ENCODE results near the gene C4B.
"Not testable (repeated sequence)": the region's sequence is repeated elsewhere in the genome, so short reads cannot be mapped to it uniquely, and the experiment has no call there.

Gene C4B

GRCh38 chr6:32056254-32056653 lies 41.7 kb downstream of the C4B start:
- DNase-seq: no peak

GRCh38 chr6:32057966-32058365 lies 43.4 kb downstream of the C4B start:
- no peak for DNase-seq

DNA sequence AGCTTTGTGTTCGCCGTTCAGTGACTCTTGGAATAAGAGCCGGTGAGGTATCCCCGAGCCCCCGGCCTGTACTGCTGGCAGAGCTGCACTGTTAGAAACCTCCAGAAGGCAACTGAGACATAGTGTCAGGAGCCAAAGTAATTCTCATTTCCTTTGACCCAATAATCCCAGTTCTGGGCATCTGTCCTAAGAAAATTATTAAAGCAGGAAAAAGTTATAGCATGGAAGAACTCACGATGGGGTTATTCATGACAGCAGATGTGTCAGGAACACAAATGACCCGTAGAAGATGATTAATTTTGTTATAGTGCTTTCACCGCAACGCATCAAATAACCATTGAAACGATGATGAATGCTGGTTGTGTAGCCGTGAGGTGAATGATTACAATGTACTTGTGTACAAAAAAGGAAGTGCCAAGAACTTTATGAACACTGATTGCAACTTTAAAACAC lies 43.9 kb downstream of the C4B start:
- no peak for DNase-seq

GRCh38 chr6:32060966-32061655 lies 46.5 kb downstream of the C4B start:
- no peak for DNase-seq

GRCh38 chr6:32064706-32065105 lies 50.1 kb downstream of the C4B start:
- DNase-seq: no peak

- not testable (repeated sequence) for DNase-seq
Measured at GRCh38 chr6:32067521-32067920, 52.9 kb downstream of the C4B start.

GRCh38 chr6:32068315-32068714 lies 53.7 kb downstream of the C4B start:
- DNase-seq: not testable (repeated sequence)

DNA sequence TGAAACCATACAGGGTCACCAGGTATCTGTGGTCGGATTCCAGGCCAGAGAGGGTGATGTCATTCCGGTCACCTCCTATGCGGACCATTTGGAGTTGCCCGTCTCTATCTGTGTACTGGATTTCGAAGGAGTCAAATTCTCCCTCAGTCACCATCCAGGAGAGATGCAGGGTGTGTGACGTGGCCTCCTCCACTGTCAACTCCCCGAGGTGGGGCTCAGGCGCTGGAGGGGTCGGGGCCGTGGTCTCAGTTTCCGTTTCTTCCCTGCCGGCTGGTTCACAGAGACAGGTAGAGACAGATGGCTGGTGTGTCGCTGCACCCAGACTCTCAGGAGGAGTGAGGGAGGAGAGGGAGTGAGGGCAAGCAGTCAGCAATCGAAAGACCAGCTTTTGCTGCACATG lies 54.3 kb downstream of the C4B start:
- DNase-seq: no peak

DNA sequence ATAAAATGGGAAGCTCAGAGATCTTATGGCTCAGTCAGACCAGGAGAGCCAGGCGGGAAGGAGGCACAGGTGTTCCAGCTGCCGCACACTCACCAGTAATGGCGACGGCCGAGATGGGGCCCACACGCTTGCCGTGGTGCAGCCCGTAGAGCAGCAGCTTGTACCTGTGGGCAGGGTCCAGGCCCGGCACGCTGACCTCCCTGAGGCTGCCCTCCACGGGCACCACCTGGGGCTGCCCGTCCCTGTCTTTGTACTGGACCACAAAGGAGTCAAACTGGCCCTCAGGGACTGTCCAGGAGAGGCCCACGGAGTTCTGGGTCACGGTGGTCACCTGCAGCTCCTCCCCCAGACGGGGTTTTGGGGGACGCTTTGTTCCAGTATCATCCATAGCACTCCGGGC lies 54.9 kb downstream of the C4B start:
- DNase-seq: no peak

GRCh38 chr6:32069878-32070515 lies 55.4 kb downstream of the C4B start:
- no peak for DNase-seq

- DNase-seq: no peak
Measured at GRCh38 chr6:32070814-32071543, 56.4 kb downstream of the C4B start.

DNA sequence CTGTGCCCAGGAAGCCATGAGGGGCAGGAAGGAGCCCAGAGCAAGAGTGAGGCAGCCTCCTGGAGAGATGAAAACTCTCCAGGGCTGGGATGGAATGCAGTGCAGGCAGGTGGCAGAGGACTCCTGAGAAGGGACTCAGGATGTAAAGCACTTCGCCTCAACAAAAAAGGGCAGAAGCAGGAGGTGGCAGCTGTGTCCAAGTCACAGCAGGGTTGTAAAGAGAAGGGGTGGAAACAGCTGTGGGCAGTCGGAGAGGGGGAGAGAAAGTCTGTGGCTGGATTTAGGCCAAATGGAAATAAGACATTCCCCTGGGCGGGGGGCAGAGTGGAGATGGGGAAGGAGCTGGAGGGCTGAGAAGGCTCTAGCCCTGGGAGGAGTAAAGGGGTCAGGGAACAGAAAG lies 58.5 kb downstream of the C4B start:
- no peak for DNase-seq

DNA sequence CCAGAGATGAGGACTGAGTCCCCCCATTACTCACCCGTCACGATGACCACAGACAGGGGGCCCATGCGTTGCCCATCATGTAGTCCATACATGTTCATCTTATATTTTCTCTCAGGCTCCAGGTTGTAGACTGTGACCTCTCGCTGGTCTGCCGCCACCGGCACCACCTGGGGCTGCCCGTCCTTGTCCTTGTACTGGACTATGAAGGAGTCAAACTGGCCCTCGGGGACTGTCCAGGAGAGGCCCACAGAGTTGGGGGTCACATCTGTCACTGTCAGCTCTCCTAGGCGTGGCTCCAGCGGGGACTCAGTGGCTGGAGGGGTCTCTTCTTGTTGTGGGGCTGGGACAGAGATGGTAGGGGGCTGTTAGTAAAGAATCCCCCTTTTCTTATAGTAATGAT lies 59.0 kb downstream of the C4B start:
- no peak for DNase-seq

- DNase-seq: no peak
Measured at GRCh38 chr6:32074996-32075532, 60.5 kb downstream of the C4B start.

- no peak for DNase-seq
Measured at GRCh38 chr6:32075781-32076180, 61.2 kb downstream of the C4B start.

GRCh38 chr6:32076321-32076809 lies 61.8 kb downstream of the C4B start:
- DNase-seq: no peak

DNA sequence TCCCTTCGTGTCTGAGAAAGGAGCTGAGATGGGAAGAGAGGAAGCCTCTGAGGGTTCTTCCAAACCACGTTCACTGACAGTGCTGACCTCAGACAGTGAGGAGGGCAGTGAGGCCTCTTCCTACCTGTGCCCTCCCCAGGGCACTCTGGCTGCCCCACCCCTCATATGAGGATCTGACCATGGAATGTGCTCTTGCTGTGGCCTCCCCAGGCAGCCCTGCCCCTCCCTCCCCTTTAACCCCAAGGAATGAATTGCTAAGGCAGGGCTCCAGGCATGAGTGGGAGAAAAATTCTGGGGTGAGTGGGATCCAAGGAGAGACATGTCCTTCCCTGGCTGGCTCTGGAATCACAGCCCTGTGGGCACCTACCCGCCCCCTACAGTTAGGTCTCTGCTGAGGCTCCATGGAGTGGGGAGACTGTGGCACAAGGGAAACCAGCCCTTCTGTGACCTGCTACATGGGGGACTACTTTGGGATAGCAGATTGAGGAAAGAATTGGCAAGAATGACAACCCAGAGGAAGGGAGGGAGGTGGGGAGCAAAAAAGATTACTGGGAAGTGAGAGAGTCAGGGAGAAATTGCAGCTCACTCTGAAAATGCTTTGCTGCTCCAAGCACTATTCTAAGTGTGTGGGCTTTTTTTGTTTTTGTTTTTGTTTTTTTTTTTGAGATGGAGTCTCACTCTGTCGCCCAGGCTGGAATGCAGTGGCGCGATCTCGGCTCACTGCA lies 65.1 kb downstream of the C4B start:
- DNase-seq: no peak

GRCh38 chr6:32081168-32081990 lies 66.8 kb downstream of the C4B start:
- no peak for DNase-seq

DNA sequence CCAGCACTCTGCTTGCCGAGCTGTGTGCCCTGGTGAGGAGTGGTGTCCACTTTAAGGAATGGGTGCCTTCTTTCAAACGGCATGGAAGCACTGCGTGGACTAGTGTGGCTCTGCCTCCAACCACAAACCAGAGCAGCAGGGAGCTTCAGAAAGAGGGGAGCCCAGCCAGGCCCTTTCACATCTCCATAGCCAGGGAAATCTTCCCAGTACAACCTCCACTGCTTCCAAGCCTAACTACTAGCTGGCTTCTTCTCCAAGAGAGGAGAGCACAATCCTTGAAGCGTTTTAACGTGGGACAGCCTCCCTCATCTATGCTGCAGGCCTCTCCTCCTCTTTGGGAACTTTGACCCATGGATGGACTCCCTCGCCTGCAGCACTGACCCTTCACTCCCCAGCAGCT lies 67.9 kb downstream of the C4B start:
- DNase-seq: no peak

DNA sequence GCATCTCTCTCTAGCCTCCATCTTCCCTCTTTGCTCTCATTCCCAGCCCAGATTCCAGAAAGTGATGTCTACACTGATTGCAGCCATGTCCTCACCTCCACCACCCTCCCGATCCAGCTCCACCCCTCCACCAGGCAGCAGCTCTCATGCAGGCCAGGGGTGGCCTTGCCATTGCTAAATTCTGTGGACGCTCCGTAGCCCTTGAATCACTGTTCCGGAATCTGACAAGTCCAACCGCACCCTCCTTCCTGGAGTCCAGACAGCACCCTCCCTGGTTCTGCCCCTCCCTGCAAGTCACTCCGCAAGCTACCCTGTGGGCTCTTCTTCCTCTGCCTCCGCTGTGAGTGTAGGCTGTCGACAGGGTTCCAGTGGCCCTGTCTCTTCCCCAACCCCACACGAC lies 68.3 kb downstream of the C4B start:
- DNase-seq: no peak

DNA sequence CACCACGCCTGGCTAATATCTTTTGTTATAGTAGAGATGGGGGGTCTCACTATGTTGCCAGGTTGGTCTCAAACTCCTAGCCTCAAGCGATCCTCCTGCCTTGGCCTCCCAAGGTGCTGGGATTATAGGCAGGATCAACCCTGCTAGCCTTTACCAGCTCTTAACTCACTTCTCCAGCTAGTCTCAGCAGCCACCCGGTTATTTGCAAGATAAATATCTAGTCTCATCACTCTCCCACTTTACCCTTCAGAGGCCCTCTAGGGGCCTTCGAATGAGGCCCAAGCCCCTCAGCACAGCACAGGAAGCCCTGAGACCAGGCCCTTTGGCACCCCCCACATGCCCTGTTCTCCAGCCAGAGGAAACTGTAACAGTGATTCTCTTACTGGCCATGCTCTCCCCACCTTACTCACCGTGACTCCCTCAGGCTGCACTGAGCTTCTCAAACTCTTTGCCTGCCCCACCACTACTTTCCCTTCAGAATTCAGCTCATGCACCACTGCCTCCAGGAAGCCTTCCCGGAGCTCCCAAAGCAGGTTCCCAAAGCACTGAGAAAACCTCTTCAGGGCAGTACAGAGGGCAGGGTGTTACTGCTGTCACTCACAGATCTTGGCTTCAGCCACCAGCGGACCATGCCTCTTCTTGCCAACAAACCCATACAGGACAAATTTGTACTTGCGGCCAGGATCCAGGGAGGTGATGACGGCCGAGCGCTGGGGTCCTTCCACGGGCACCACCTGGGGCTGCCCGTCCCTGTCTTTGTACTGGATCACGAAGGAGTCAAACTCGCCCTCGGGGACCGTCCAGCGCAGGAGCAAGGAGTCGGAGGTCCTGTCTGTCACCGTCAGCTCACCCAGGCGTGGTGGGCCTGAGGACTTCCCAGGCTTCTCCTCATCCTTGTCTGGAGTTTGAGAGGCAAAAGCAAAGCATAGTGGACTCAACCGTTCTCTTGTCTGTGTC lies 69.5 kb downstream of the C4B start:
- no peak for DNase-seq

Measured in activated CD4-positive, alpha-beta T cell treated with anti-CD3 and anti-CD28 coated beads, Interleukin-2, amount 50 U/mL, for 4 hours (primary cell).